ENCODE measurements around the gene EIF1. TPM values are rescaled to one million over a fixed set of nuclear protein-coding genes. Genes with fewer than 3 reads are reported as not detected.

The EIF1 gene
- total RNA-seq, 1 experiment from 2014 or later: 1,082 TPM

GRCh38 chr17:41738077-41738800, 49.6 kb downstream of the EIF1 start:
- H4K20me1 ChIP-seq (ENCODE audit: insufficient read depth): no peaks in the 10 kb centered on the region
- no peaks in the 10 kb centered on the region for H3K27me3 ChIP-seq (ENCODE audit: insufficient read depth, low read length)
- no peaks in the 10 kb centered on the region for H3K9me2 ChIP-seq (ENCODE audit: insufficient read depth)
- peak overlapping the region; percentile 55 for H3K9ac ChIP-seq (ENCODE audit: low read length)
- ChIA-PET RAD21 (ENCODE audit: low non-redundant PET in 1 of 2, low total read pairs in 2 of 2, uncharacterized antibody in 2 of 2, unreplicated experiment in 2 of 2) (interaction anchor here (0.6 to 1.4 kb wide), 8 partner anchors 62 to 259 kb away, joined by 3 to 5 read pairs (median 3); partner anchors contain the start of gene P3H4 (in 1 of the 2)), POLR2A (interaction anchor here (1.6 kb wide), 1 partner anchor 62 kb away, joined by 6 read pairs; no protein-coding TSS in a partner anchor), CTCF (interaction anchor here (0.6 to 1.9 kb wide), 13 partner anchors 8 to 228 kb away, joined by 3 to 32 read pairs (median 3); partner anchors contain the start of genes CNP, ODAD4 and P3H4)
- peak; percentile 79 for ATAC-seq
- no peaks in the 10 kb centered on the region for H3K79me2 ChIP-seq (ENCODE audit: insufficient read depth, low read length)
- BruUV-seq (replicated peaks): no TSS peak
- H3K36me3 ChIP-seq (ENCODE audit: control insufficient read depth in 1 of 2, insufficient read depth in 2 of 2, low read length in 2 of 2): no peaks in the 10 kb centered on the region
- peak overlapping the region; percentile 39 for H3K27ac ChIP-seq (ENCODE audit: low read depth, low read length)
- no peak overlapping the region for H2AFZ ChIP-seq (ENCODE audit: low read depth, low read length, poor library complexity, severe bottlenecking)
- no peaks in the 10 kb centered on the region for H3K9me3 ChIP-seq (ENCODE audit: control insufficient read depth in 1 of 2, insufficient read depth in 1 of 2, low read depth in 1 of 2, low read length in 2 of 2)
- peak overlapping the region; percentile 34 for H3K4me2 ChIP-seq (ENCODE audit: low read length)
- DNase-seq (ENCODE audit: low read depth, low spot score): peak; percentile 63
- intact Hi-C loops (cut with micrococcal nuclease): loop anchor here (1.0 to 2.0 kb wide), 4 partner anchors 63 to 147 kb away; partner anchors contain the start of genes KLHL11 and P3H4
- H3K4me3 ChIP-seq (replicated peaks in 1 of 2; ENCODE audit: low read depth in 1 of 2, low read length in 2 of 2): no peak overlapping the region
- H3K4me1 ChIP-seq (ENCODE audit: control insufficient read depth in 1 of 2, insufficient read depth in 2 of 2, low read length in 2 of 2): peaks cover 21 to 46% of the 10 kb centered on the region in 2 experiments
- TF ChIP-seq JUND (IDR thresholded peaks at IDR 0.05) (no peak), SIN3A (IDR thresholded peaks at IDR 0.05; ENCODE audit: low read depth) (no peak), POLR2AphosphoS5 (IDR thresholded peaks at IDR 0.05; ENCODE audit: low read depth, low read length) (peak; percentile 39), SP1 (IDR thresholded peaks at IDR 0.05; ENCODE audit: low read depth) (no peak), ELF1 (IDR thresholded peaks at IDR 0.05; ENCODE audit: borderline replicate concordance, low read depth) (no peak), ZBTB33 (IDR thresholded peaks at IDR 0.05; ENCODE audit: extremely low read depth, insufficient replicate concordance, low read length) (no peak), CBX3 (IDR thresholded peaks at IDR 0.05; ENCODE audit: low read depth) (no peak), ATF3 (IDR thresholded peaks at IDR 0.05) (no peak), SRF (IDR thresholded peaks at IDR 0.05; ENCODE audit: low read depth) (no peak), ZFX (IDR thresholded peaks at IDR 0.05) (no peak), YY1 (IDR thresholded peaks at IDR 0.05; ENCODE audit: extremely low read depth, insufficient replicate concordance, low read depth, low read length) (peak; percentile 83), RAD21 (IDR thresholded peaks at IDR 0.05; ENCODE audit: low read depth) (peak; percentile 100), EZH2phosphoT487 (IDR thresholded peaks at IDR 0.05; ENCODE audit: borderline replicate concordance) (no peak), FOSL1 (IDR thresholded peaks at IDR 0.05; ENCODE audit: low read depth) (no peak), CTCF (IDR thresholded peaks at IDR 0.05 in 2 of 3, conservative IDR thresholded peaks at IDR 0.05 in 1 of 3; ENCODE audit: borderline replicate concordance in 1 of 3, insufficient read depth in 1 of 3, low read depth in 2 of 3, low read length in 2 of 3) (peak; percentile 95 to 97 (median 96)), REST (IDR thresholded peaks at IDR 0.05; ENCODE audit: low read depth) (no peak), TCF7L2 (IDR thresholded peaks at IDR 0.05; ENCODE audit: borderline replicate concordance, extremely low read depth, insufficient read depth, insufficient read length) (no peak), ZNF274 (IDR thresholded peaks at IDR 0.05; ENCODE audit: low read depth, low read length) (no peak), EGR1 (IDR thresholded peaks at IDR 0.05; ENCODE audit: low read depth) (no peak)

Data from HCT116 (cell line).